HepG2 (cell line): ENCODE measurements around the gene SLCO2B1. TPM values are rescaled to one million over a fixed set of nuclear protein-coding genes. Genes with fewer than 3 reads are reported as not detected.

Experiments
- CENPBD1 ChIP-seq: sonication (generic); formaldehyde crosslinking; IDR thresholded peaks from 2 replicates; pipeline ENCODE4 v1.8.0; 2022; ENCODE audit warnings: missing genetic modification reagents, low read depth, mild to moderate bottlenecking, borderline replicate concordance
- CHCHD3 ChIP-seq: sonication (generic); formaldehyde crosslinking; IDR thresholded peaks from 2 replicates; pipeline ENCODE4 v1.8.0; 2022; ENCODE audit warnings: mild to moderate bottlenecking, missing genetic modification reagents, moderate library complexity
- MEIS2 ChIP-seq: sonication (generic); formaldehyde crosslinking; IDR thresholded peaks from 2 replicates; pipeline ENCODE4 v1.9.0; 2021; ENCODE audit warnings: mild to moderate bottlenecking, missing genetic modification reagents
- PLSCR1 ChIP-seq: sonication (generic); formaldehyde crosslinking; IDR thresholded peaks from 2 replicates; pipeline ENCODE4 v1.5.0; 2020; ENCODE audit warnings: missing genetic modification reagents, mild to moderate bottlenecking, borderline replicate concordance
- RFXANK ChIP-seq: IDR thresholded peaks from 2 replicates; pipeline ENCODE4 v1.6.1; 2016
- TAF1 ChIP-seq: sonication (generic); formaldehyde crosslinking; IDR thresholded peaks from 2 replicates; pipeline ENCODE4 v1.4.0; 2020; ENCODE audit warnings: missing genetic modification reagents
- WIZ ChIP-seq: sonication (generic); formaldehyde crosslinking; IDR thresholded peaks from 2 replicates; pipeline ENCODE4 v1.5.1; 2020; ENCODE audit warnings: mild to moderate bottlenecking, missing genetic modification reagents
- ZBTB34 ChIP-seq: sonication (generic); formaldehyde crosslinking; IDR thresholded peaks from 2 replicates; pipeline ENCODE4 v1.8.0; 2022; ENCODE audit warnings: mild to moderate bottlenecking, missing genetic modification reagents
- ZFP37 ChIP-seq: sonication (generic); formaldehyde crosslinking; IDR thresholded peaks from 2 replicates; pipeline ENCODE4 v1.4.0; 2020; ENCODE audit warnings: missing genetic modification reagents, borderline replicate concordance
- ZNF639 ChIP-seq: conservative IDR thresholded peaks from 2 replicates; pipeline ENCODE4 v1.6.1; 2018; ENCODE audit warnings: missing genetic modification reagents
- ZNF687 ChIP-seq: sonication (generic); formaldehyde crosslinking; IDR thresholded peaks from 2 replicates; pipeline ENCODE4 v1.5.1; 2020; ENCODE audit warnings: mild to moderate bottlenecking, missing genetic modification reagents, moderate library complexity
- ZNF83 ChIP-seq: sonication (generic); formaldehyde crosslinking; IDR thresholded peaks from 2 replicates; pipeline ENCODE4 v1.4.0; 2020; ENCODE audit warnings: missing genetic modification reagents, mild to moderate bottlenecking, borderline replicate concordance
- polyA plus RNA-seq, 8 experiments: library from polyadenylated mRNA; depleted of rRNA in 3 of 8; stranded (reverse) in 7 of 8; unstranded in 1 of 8; fragments of >200 nt; fragmentation: Illumina TruSeq in 4 of 8; extraction: Trizol in 4 of 8; gene quantifications; 2 replicates each; pipeline versions ENCODE4 v1.2.1 to v1.2.3, GENCODE V29; 2011 to 2016; ENCODE audit warnings: low read depth in 4 of 8, missing spikeins in 1 of 8, mixed read lengths in 1 of 8; ENCODE audit not compliant: insufficient read depth in 1 of 8
- total RNA-seq, 5 experiments: library from RNA; depleted of rRNA; stranded (reverse); fragments of >200 nt; fragmentation: Illumina TruSeq; extraction: Trizol; gene quantifications; 2 replicates each; pipeline ENCODE4 v1.2.3, GENCODE V29; 2016; ENCODE audit warnings: low read depth in 1 of 5

Gene SLCO2B1
- total and polyA plus RNA-seq, 2 of the 13 experiments (the other 11 are each of a cell fraction or from before 2014, with no cell fraction given), result 15.3 to 19.8 TPM

DNA sequence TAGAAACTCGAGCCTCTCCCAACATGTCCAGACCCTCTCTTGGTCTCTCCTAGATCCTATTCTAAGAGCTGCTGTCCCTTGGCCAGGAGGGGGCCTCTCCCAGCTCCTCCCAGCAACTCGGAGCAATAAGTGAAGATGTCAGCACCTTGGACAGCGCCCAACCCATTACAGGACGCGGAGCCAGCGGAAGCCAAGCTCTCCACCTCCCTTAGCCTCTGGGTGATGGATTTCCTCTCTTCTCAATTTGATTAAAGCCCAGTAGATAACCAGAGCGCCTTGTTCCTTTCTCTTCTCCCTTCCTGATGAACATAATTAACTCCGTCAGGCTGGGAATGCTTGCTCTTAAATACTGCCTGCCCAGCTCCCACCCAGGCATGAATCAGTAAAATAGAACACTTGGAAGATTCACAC, 63.5 kb downstream of the SLCO2B1 start (continued):
- TF ChIP-seq CENPBD1 (CRISPR knock-in tag), result no peak; the same call in 1 of the 2 replicates
- no peak for TF ChIP-seq PLSCR1 (CRISPR knock-in tag)
- TF ChIP-seq ZBTB34 (CRISPR knock-in tag), result no peak
- TF ChIP-seq WIZ, result peak; percentile 99
- TF ChIP-seq TAF1 (CRISPR knock-in tag), result 0 out of 2 replicates have a peak, but pooled peaks have one; percentile 18
- TF ChIP-seq MEIS2 (CRISPR knock-in tag), result peak; percentile 94
- peak; percentile 26; the same call in 1 of the 2 replicates for TF ChIP-seq ZNF687 (CRISPR knock-in tag)
- no peak for TF ChIP-seq CHCHD3 (CRISPR knock-in tag)
- peak; percentile 99 for TF ChIP-seq ZFP37
- peak; percentile 83; the same call in 1 of the 2 replicates for TF ChIP-seq ZNF83 (CRISPR knock-in tag)
- TF ChIP-seq ZNF639 (CRISPR knock-in tag), result peak; percentile 85; the same call in 1 of the 2 replicates
- peak; percentile 89; the same call in 1 of the 2 replicates for TF ChIP-seq RFXANK
